ENCODE measurements around the gene CD200.

GRCh38 chr3:112298781-112299180, 34.2 kb upstream of the CD200 start:
- no peak for TF ChIP-seq POLR2A (IDR thresholded peaks at IDR 0.05; ENCODE audit: low read length)
- no peak for TF ChIP-seq GATA1 (IDR thresholded peaks at IDR 0.05; ENCODE audit: low read depth, low read length)
